HFFc6 (cell line): ENCODE results near the gene FLAD1. TPM values are rescaled to one million over a fixed set of nuclear protein-coding genes. Genes with fewer than 3 reads are reported as not detected.

Experiments used
- DNase-seq: peaks from one replicate; pipeline ENCODE4 v3.0.0-alpha.2; 2018
- H3K27ac Mint-ChIP-seq: 2 replicates; pipeline ENCODE4 v1.8.0; 2020; ENCODE audit warnings: mild to moderate bottlenecking, mixed read lengths
- H3K27me3 Mint-ChIP-seq: 2 replicates; pipeline ENCODE4 v1.8.0; 2021; ENCODE audit warnings: mild to moderate bottlenecking, moderate library complexity, mixed read lengths; ENCODE audit not compliant: insufficient read depth
- H3K36me3 Mint-ChIP-seq: 2 replicates; pipeline ENCODE4 v1.8.0; 2021; ENCODE audit warnings: low read depth, mixed read lengths
- H3K4me1 Mint-ChIP-seq: 2 replicates; pipeline ENCODE4 v1.8.0; 2020; ENCODE audit warnings: low read depth, mixed read lengths
- H3K4me3 Mint-ChIP-seq: 2 replicates; pipeline ENCODE4 v1.8.0; 2020; ENCODE audit warnings: mild to moderate bottlenecking, moderate library complexity, mixed read lengths
- H3K9me3 Mint-ChIP-seq: 2 replicates; pipeline ENCODE4 v1.8.0; 2020; ENCODE audit warnings: mild to moderate bottlenecking, mixed read lengths
- CTCF ChIP-seq: fragments of 200-600 bp; sonication (generic); IDR thresholded peaks from 2 replicates; pipeline ENCODE4 v1.5.0; 2021; ENCODE audit warnings: antibody characterized with exemption, mild to moderate bottlenecking
- total RNA-seq, 6 experiments: library from RNA; stranded (reverse); fragmentation: NEBNext Ultra II Directional; extraction: Animal tissue kit (Norgen Biotek cat#: 25700); gene quantifications; 2 replicates in 1 of 6; 3 replicates in 5 of 6; pipeline ENCODE4 v1.2.3, GENCODE V29; 2021

The FLAD1 gene
- total RNA-seq, 6 experiments from 2014 or later = 25.1 to 35.3 (median 29.6) TPM

GRCh38 chr1:154966111-154966510, 17.0 kb upstream of the FLAD1 start:
- H3K27me3 Mint-ChIP-seq = peaks cover 9% of the 10 kb centered on the region
- no peak for DNase-seq
- H3K27ac Mint-ChIP-seq = no peak overlapping the region
- H3K4me3 Mint-ChIP-seq = no peak overlapping the region
- H3K4me1 Mint-ChIP-seq = peaks cover 64% of the 10 kb centered on the region
- no peaks in the 10 kb centered on the region for H3K9me3 Mint-ChIP-seq
- no peak for TF ChIP-seq CTCF
- H3K36me3 Mint-ChIP-seq = peaks cover 46% of the 10 kb centered on the region

DNA sequence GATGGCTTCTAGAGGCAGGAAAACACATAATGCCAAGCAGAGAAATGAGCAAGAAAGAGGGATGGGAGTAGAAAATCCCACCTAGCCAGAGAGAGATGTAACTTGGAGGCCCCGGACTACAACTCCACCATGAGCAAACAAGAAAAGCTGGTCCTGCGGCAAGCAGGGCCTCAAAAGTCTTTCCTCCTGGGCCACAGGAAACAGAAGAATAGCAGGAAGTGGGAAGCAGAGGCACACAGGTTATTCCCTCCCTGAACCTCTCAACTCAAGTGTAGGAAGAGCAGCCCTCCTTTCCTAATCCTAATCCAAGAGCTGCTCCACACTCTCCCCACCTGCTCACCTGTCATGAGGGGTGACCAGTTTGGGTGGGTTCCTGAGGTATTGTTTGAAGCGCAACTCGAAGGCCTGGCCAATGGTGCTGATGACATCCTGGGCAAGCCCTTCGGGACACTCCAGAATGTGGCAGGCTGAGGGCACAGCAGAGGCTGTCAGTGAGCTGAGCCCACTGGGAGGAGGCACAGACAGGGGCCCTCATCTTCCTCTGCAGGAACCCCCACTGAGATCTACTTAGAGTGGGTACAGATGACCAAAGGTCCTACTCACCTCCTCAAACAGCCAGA, 15.7 kb upstream of the FLAD1 start:
- H3K36me3 Mint-ChIP-seq = peaks cover 55% of the 10 kb centered on the region
- H3K4me1 Mint-ChIP-seq = peaks cover 59% of the 10 kb centered on the region
- H3K9me3 Mint-ChIP-seq = no peaks in the 10 kb centered on the region
- no peak for DNase-seq
- no peak overlapping the region for H3K27ac Mint-ChIP-seq
- H3K27me3 Mint-ChIP-seq = peaks cover 5% of the 10 kb centered on the region
- no peak for TF ChIP-seq CTCF
- H3K4me3 Mint-ChIP-seq = peak overlapping the region; percentile 95

DNA sequence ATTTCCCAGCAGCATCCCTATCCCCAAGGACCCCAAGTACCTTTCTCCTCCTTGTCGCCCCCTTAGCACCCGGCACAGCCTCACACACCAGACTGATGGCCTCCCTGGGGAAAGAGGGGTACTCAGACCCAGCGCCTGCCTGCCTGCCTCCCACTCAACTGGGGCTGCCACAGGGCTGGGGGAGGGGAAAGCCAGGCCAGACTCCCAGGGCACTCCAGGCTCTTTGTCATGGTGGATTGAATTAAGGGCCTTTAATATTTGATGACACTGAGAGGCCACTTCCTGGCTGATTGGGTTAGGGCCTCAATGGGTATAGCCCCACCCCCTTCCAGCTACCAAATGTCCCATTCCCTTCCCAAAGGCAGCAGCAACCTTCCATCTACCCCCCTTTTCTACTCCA, 14.4 kb upstream of the FLAD1 start:
- Mint-ChIP-seq H3K4me1 (peaks cover 47% of the 10 kb centered on the region), H3K4me3 (peak overlapping the region; percentile 95; the same call in 1 of the 2 replicates)

GRCh38 chr1:154969246-154969645, 13.9 kb upstream of the FLAD1 start:
- Mint-ChIP-seq H3K27me3 (peaks cover 7% of the 10 kb centered on the region), H3K4me3 (peak overlapping the region; percentile 95; the same call in 1 of the 2 replicates), H3K9me3 (no peaks in the 10 kb centered on the region), H3K36me3 (peaks cover 43% of the 10 kb centered on the region), H3K4me1 (peaks cover 41% of the 10 kb centered on the region), H3K27ac (no peak overlapping the region)
- DNase-seq = no peak
- no peak for TF ChIP-seq CTCF

More for the DNA sequence above, 14.4 kb upstream of the FLAD1 start:
- peaks cover 46% of the 10 kb centered on the region for H3K36me3 Mint-ChIP-seq
- no peak for DNase-seq
- no peak overlapping the region for H3K27ac Mint-ChIP-seq
- peaks cover 7% of the 10 kb centered on the region for H3K27me3 Mint-ChIP-seq
- no peaks in the 10 kb centered on the region for H3K9me3 Mint-ChIP-seq
- no peak for TF ChIP-seq CTCF

- no peaks in the 10 kb centered on the region for H3K9me3 Mint-ChIP-seq
- peaks cover 7% of the 10 kb centered on the region for H3K27me3 Mint-ChIP-seq
- H3K36me3 Mint-ChIP-seq = peaks cover 43% of the 10 kb centered on the region
- peaks cover 36% of the 10 kb centered on the region for H3K4me1 Mint-ChIP-seq
- no peak overlapping the region for H3K27ac Mint-ChIP-seq
- H3K4me3 Mint-ChIP-seq = peak overlapping the region; percentile 95; the same call in 1 of the 2 replicates
- DNase-seq = no peak
- no peak for TF ChIP-seq CTCF
Measured at GRCh38 chr1:154969860-154970452, 13.2 kb upstream of the FLAD1 start.
